Muscle of back (tissue), 10 donors: ENCODE data around the gene BCAN. TPM values are rescaled to one million over a fixed set of nuclear protein-coding genes. Genes with fewer than 3 reads are reported as not detected.

Experiments
- polyA plus RNA-seq, 10 donors: library from polyadenylated mRNA; unstranded; fragments of 120-200 nt; gene quantifications; one replicate each; pipeline ENCODE4 v1.2.1, GENCODE V29; 2013; ENCODE audit not compliant: insufficient read length in 10 of 10

Gene BCAN
- polyA plus RNA-seq, 10 donors: 1.7 to 5.7 (median 2.1) TPM

Other genes with a start within 250 kb of the BCAN start
- gene MEF2D, start 141.3 kb upstream of the BCAN start, polyA plus RNA-seq: 10 to 100 TPM; 37.3 to 66.8 (median 59.9) TPM
- gene IQGAP3, start 69.6 kb upstream of the BCAN start, polyA plus RNA-seq: 10 to 100 TPM in 2 of 10 donors, 1 to 10 TPM in 8; 5.3 to 11.5 (median 7.3) TPM
- under 1 TPM in 8 of 10 donors, not detected in 2; 0.18 to 0.94 (median 0.40) TPM for gene TTC24, start 62.4 kb upstream of the BCAN start, polyA plus RNA-seq
- 10 to 100 TPM; 23.5 to 38.4 (median 28.9) TPM for gene NAXE, start 50.3 kb upstream of the BCAN start, polyA plus RNA-seq
- 10 to 100 TPM; 23.4 to 36.7 (median 29.4) TPM for gene GPATCH4, start 40.6 kb upstream of the BCAN start, polyA plus RNA-seq
- gene HAPLN2, start 22.7 kb upstream of the BCAN start, polyA plus RNA-seq: under 1 TPM in 8 of 10 donors, not detected in 2; 0.13 to 0.98 (median 0.27) TPM
- gene NES, start 35.3 kb downstream of the BCAN start, polyA plus RNA-seq: 1,000 to 10,000 TPM in 1 of 10 donors, 100 to 1,000 TPM in 9; 584 to 1,081 (median 826) TPM
- 100 to 1,000 TPM; 191 to 363 (median 287) TPM for gene CRABP2, start 63.5 kb downstream of the BCAN start, polyA plus RNA-seq
- 10 to 100 TPM; 13.7 to 27.2 (median 18.3) TPM for gene METTL25B, start 86.4 kb downstream of the BCAN start, polyA plus RNA-seq
- gene ISG20L2, start 86.6 kb downstream of the BCAN start, polyA plus RNA-seq: 10 to 100 TPM; 20.9 to 28.4 (median 25.2) TPM
- 10 to 100 TPM; 58.4 to 72.1 (median 65.6) TPM for gene MRPL24, start 99.0 kb downstream of the BCAN start, polyA plus RNA-seq
- 100 to 1,000 TPM; 117 to 171 (median 142) TPM for gene HDGF, start 109.6 kb downstream of the BCAN start, polyA plus RNA-seq
- gene PRCC, start 125.4 kb downstream of the BCAN start, polyA plus RNA-seq: 10 to 100 TPM; 49.9 to 78.1 (median 64.9) TPM
- 1 to 10 TPM in 1 of 10 donors, under 1 TPM in 9; 0.24 to 1.8 (median 0.67) TPM for gene SH2D2A, start 174.7 kb downstream of the BCAN start, polyA plus RNA-seq
- gene INSRR, start 217.0 kb downstream of the BCAN start, polyA plus RNA-seq: under 1 TPM; 0.20 to 0.54 (median 0.33) TPM
- gene NTRK1, start 218.7 kb downstream of the BCAN start, polyA plus RNA-seq: 1 to 10 TPM in 2 of 10 donors, under 1 TPM in 8; 0.17 to 1.1 (median 0.60) TPM